Hepatocyte (in vitro differentiated cells): ENCODE measurements around the gene SYS1.

ENCODE experiments used
- CTCF ChIP-seq: fragments of 200-600 bp; sonication (generic); IDR thresholded peaks from 2 replicates; pipeline ENCODE4 v1.5.1; 2016; ENCODE audit warnings: antibody characterized with exemption, mild to moderate bottlenecking; ENCODE audit not compliant: poor library complexity
- EZH2 ChIP-seq: fragments of 200-600 bp; sonication (generic); IDR thresholded peaks from 2 replicates; pipeline ENCODE4 v1.6.1; 2016; ENCODE audit warnings: antibody characterized with exemption, mild to moderate bottlenecking, borderline replicate concordance

GRCh38 chr20:45412653-45413052, 49.7 kb downstream of the SYS1 start:
- TF ChIP-seq CTCF = no peak
- no peak for TF ChIP-seq EZH2
